ENCODE data around the gene POLR2L.
A peak's percentile ranks its signal among the peaks of the same experiment; 100 is the strongest.

POLR2L gene

DNA sequence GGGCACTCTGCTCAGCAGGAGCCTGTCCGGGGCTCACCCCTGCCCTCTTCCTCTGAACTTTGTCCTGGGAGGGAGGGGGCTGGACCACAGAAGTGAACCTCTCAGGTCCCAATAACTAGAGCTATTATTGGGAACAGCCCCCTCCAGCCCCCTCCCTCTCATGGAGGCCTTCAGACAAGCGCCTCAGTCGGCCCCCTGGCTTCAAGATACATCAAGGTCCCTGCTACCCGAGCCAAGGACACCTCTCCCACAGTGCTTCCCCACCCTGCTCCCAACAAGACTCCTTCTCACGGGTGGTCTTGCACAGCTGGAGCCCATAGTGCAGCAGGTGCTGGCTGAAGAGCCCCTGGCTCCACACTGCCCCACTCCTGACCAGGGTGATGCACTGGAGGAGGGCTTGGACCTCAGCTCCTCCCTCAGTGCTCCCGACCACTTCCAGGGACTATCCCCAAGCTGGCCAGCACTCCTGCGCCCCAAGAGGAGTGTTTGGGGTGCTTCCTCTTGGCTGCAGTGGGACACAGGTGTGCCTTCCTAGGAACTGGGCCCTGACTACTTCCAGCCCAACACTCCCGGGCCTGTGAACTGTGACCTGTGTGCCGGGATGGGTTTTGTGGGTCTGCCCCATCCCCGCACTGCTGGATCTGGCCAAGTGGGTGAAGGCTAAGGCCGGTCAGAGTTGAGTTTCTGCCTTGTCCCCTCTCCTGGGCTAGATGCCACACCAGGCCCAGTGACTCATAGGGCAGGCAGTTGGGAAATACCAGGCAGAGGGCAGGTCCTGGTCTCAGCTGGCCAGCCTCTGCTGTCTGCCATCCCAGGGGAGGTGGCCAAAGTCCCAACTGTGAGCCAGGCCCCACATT is 21.4 kb downstream of the POLR2L start:
- Histone ChIP-seq H3K36me3 (ENCODE audit: control insufficient read depth, insufficient read depth, low read length) (no peaks in the 10 kb centered on the region), H3K27ac (no peak overlapping the region), H3K4me2 (ENCODE audit: low read length) (peak overlapping the region; percentile 81), H3K4me3 (ENCODE audit: low read depth, low read length) (peak overlapping the region; percentile 79), H3K9ac (no peak overlapping the region), H3K9me3 (ENCODE audit: control insufficient read depth, low read length) (no peaks in the 10 kb centered on the region), H2AFZ (no peak overlapping the region), H3K79me2 (peaks cover 2% of the 10 kb centered on the region), H3K4me1 (peaks cover 5% of the 10 kb centered on the region), H3K27me3 (ENCODE audit: control insufficient read depth, insufficient read depth, low read length) (no peaks in the 10 kb centered on the region)
- no peak for TF ChIP-seq CTCF (IDR thresholded peaks at IDR 0.05)

DNA sequence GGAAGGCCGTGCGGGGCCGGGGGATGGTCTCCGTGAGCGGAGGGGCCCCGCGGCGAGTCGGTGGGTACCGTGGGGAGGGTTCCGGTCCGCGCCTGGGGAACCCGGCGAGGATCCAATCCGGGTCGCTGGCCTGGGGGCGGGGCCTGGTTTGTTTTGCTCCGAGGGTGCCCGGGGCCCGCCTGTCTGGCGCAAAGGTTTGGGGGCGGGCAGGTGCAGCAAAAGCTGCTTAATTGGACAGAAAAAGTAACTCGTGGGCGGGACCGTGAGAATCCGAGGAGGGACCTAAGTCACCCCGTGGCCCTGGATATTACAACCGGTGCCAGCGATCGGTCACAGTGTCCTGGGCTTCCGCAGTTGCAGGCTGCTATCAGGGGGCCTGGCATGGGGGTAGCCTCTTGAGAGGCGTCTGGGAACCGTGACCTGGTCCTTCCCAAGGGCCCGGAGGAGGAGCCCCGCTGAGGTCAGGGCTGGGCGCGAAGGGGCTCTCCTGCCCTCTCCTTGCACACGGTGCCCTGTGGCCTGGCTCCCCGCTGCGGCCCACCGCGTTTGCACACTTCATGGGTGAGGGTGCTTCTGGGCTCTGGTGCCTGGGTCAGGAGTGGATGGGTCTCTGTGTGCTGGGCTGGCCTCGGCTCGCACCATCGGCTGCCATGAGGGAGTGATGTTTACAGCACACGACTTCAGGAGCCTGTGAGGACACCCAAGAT is 22.2 kb downstream of the POLR2L start:
- peaks cover 5% of the 10 kb centered on the region for H3K4me1 ChIP-seq
- TF ChIP-seq CTCF (IDR thresholded peaks at IDR 0.05): no peak
- no peaks in the 10 kb centered on the region for H3K9me3 ChIP-seq (ENCODE audit: control insufficient read depth, low read length)
- peaks cover 2% of the 10 kb centered on the region for H3K79me2 ChIP-seq
- H3K4me2 ChIP-seq (ENCODE audit: low read length): peak overlapping the region; percentile 81
- peak overlapping the region; percentile 79 for H3K4me3 ChIP-seq (ENCODE audit: low read depth, low read length)
- H3K27me3 ChIP-seq (ENCODE audit: control insufficient read depth, insufficient read depth, low read length): no peaks in the 10 kb centered on the region
- no peak overlapping the region for H3K9ac ChIP-seq
- H3K36me3 ChIP-seq (ENCODE audit: control insufficient read depth, insufficient read depth, low read length): no peaks in the 10 kb centered on the region
- peak overlapping the region; percentile 75 for H3K27ac ChIP-seq
- peak overlapping the region; percentile 51 for H2AFZ ChIP-seq

- Histone ChIP-seq H3K9me3 (ENCODE audit: control insufficient read depth, low read length) (no peaks in the 10 kb centered on the region), H2AFZ (peak overlapping the region; percentile 86), H3K27me3 (ENCODE audit: control insufficient read depth, insufficient read depth, low read length) (no peaks in the 10 kb centered on the region), H3K4me1 (peaks cover 5% of the 10 kb centered on the region), H3K79me2 (peaks cover 2% of the 10 kb centered on the region), H3K4me3 (ENCODE audit: low read depth, low read length) (peak overlapping the region; percentile 79), H3K4me2 (ENCODE audit: low read length) (peak overlapping the region; percentile 81), H3K9ac (no peak overlapping the region), H3K27ac (peak overlapping the region; percentile 75), H3K36me3 (ENCODE audit: control insufficient read depth, insufficient read depth, low read length) (no peaks in the 10 kb centered on the region)
- no peak for TF ChIP-seq CTCF (IDR thresholded peaks at IDR 0.05)
Observed at GRCh38 chr11:819129-819931, 23.0 kb downstream of the POLR2L start.

DNA sequence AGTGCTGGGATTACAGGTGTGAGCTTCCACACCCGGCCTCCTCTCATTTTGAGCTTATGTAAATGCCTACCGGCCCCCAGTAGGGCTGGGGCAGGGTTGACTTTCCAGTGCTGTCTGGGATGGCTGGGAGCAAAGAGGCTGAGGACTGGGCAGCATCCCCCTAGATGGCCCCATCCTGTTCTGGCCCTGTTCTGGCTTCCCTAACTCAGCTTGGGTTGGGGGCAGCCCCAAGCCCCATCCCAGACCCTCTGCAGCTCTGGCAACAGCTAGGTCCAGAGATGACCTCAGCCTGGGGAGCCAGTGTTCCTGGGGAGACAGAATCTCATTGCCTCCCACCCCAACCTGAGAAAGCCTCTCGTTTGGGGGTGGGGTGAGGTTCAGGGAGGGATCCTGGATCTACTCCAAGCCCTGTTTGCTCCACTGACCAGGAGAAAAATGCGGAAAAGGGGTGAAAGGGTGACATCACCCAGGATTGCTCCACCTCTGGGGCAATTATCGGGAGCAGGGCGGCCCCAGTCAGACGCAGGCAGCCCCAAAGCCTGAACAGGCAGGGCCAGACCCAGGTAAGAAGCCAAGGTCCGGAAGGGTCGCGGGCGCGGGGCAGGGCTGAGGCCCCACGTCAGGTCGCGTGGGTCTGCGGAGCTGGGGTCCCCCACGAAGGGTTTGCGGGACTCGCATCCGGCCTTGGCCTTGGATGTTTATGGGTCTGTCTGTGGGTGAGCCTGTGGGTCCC is 23.8 kb downstream of the POLR2L start, which contains the start of gene PNPLA2:
Gene PNPLA2, plus strand, starts transcription at position 519 of the 733 bp plus-strand sequence. CDS start 805 bp downstream, outside the sequence.
- H3K27ac ChIP-seq: peak within 1 kb of the TSS; percentile 75
- H3K4me3 ChIP-seq (ENCODE audit: low read depth, low read length): peak within 1 kb of the TSS; percentile 79
- no peak for TF ChIP-seq CTCF (IDR thresholded peaks at IDR 0.05)
- no peaks in the 10 kb centered on the region for H3K36me3 ChIP-seq (ENCODE audit: control insufficient read depth, insufficient read depth, low read length)
- H3K9ac ChIP-seq: no peak within 1 kb of the TSS
- H3K4me1 ChIP-seq: peaks cover 5% of the 10 kb centered on the region
- no peaks in the 10 kb centered on the region for H3K27me3 ChIP-seq (ENCODE audit: control insufficient read depth, insufficient read depth, low read length)
- H2AFZ ChIP-seq: peak within 1 kb of the TSS; percentile 86
- no peaks in the 10 kb centered on the region for H3K9me3 ChIP-seq (ENCODE audit: control insufficient read depth, low read length)
- H3K79me2 ChIP-seq: peaks cover 2% of the 10 kb centered on the region
- peak within 1 kb of the TSS; percentile 81 for H3K4me2 ChIP-seq (ENCODE audit: low read length)

Measured in parathyroid adenoma (tissue), 2 donors.